K562 (cell line): ENCODE measurements around the gene POMGNT1. TPM values are rescaled to one million over a fixed set of nuclear protein-coding genes. Genes with fewer than 3 reads are reported as not detected.
A peak's percentile ranks its signal among the peaks of the same experiment; 100 is the strongest.

ENCODE experiments used
- ARID2 ChIP-seq: fragments of 450-650 bp; IDR thresholded peaks from 2 replicates; pipeline ENCODE4 v1.6.1; 2017; ENCODE audit warnings: antibody characterized with exemption, mild to moderate bottlenecking
- BRD4 ChIP-seq: fragments of 200-600 bp; sonication (generic); IDR thresholded peaks from 2 replicates; pipeline ENCODE4 v1.6.1; 2017; ENCODE audit warnings: inconsistent platforms
- FOXK1 ChIP-seq: sonication (generic); formaldehyde crosslinking; IDR thresholded peaks from 2 replicates; pipeline ENCODE4 v1.8.0; 2022; ENCODE audit warnings: missing genetic modification reagents, mild to moderate bottlenecking, borderline replicate concordance
- FOXM1 ChIP-seq, 2 experiments: fragments of 450-650 bp in 1 of 2; sonication (generic) in 1 of 2; formaldehyde crosslinking in 1 of 2; IDR thresholded peaks; 2 replicates each; pipeline versions ENCODE4 v1.6.1 to v1.9.0; 2017 to 2022; ENCODE audit warnings: low read depth in 2 of 2, mild to moderate bottlenecking in 2 of 2, missing genetic modification reagents in 1 of 2, moderate library complexity in 1 of 2
- HLTF ChIP-seq: fragments of 450-650 bp; IDR thresholded peaks from 2 replicates; pipeline ENCODE4 v1.6.1; 2016
- KLF1 ChIP-seq: fragments of 450-650 bp; IDR thresholded peaks from 2 replicates; pipeline ENCODE4 v1.6.1; 2016; ENCODE audit warnings: missing genetic modification characterization, missing compliant biosample characterization
- KLF16 ChIP-seq: IDR thresholded peaks from 2 replicates; pipeline ENCODE4 v1.6.1; 2016; ENCODE audit warnings: antibody characterized with exemption
- MYNN ChIP-seq, 2 experiments: sonication (generic); formaldehyde crosslinking in 1 of 2; IDR thresholded peaks; 2 replicates each; pipeline versions ENCODE4 v1.5.0 to v1.6.1; 2016 to 2020; ENCODE audit warnings: antibody characterized with exemption in 1 of 2, missing genetic modification reagents in 1 of 2
- NFYB ChIP-seq: IDR thresholded peaks from 2 replicates; pipeline ENCODE4 v1.6.1; 2011; ENCODE audit warnings: mild to moderate bottlenecking, moderate library complexity; ENCODE audit not compliant: insufficient read length; ENCODE audit errors: extremely low read depth
- PHF21A ChIP-seq: fragments of 450-650 bp; IDR thresholded peaks from 2 replicates; pipeline ENCODE4 v1.6.1; 2017; ENCODE audit warnings: low read depth, borderline replicate concordance
- PHF8 ChIP-seq: fragments of 200-600 bp; sonication (generic); IDR thresholded peaks from 2 replicates; pipeline ENCODE4 v1.6.1; 2012; ENCODE audit warnings: mixed run types, mild to moderate bottlenecking, inconsistent platforms, low read length, moderate library complexity, borderline replicate concordance
- POLR2A ChIP-seq: fragments of 450-650 bp; conservative IDR thresholded peaks from 2 replicates; pipeline ENCODE4 v1.6.1; 2016
- POLR2AphosphoS2 ChIP-seq: IDR thresholded peaks from 2 replicates; pipeline ENCODE4 v1.6.1; 2012; ENCODE audit warnings: low read length, improper control_type of control experiment
- RAD21 ChIP-seq, 2 experiments: fragments of 250-450 bp in 1 of 2; fragments of 450-650 bp in 1 of 2; sonication (Bioruptor Pico) in 1 of 2; formaldehyde crosslinking in 1 of 2; IDR thresholded peaks in 1 of 2; conservative IDR thresholded peaks in 1 of 2; 2 replicates each; pipeline versions ENCODE4 v1.4.0 to v1.8.0; 2020 to 2022; ENCODE audit warnings: mild to moderate bottlenecking in 2 of 2, moderate library complexity in 1 of 2
- SIN3A ChIP-seq, 2 experiments: fragments of 150-350 bp in 1 of 2; IDR thresholded peaks; 2 replicates each; pipeline ENCODE4 v1.6.1; 2011 to 2016; ENCODE audit warnings: borderline replicate concordance in 2 of 2, low read depth in 2 of 2, low read length in 2 of 2, mild to moderate bottlenecking in 2 of 2, moderate library complexity in 2 of 2; ENCODE audit not compliant: control insufficient read depth in 1 of 2
- ZBTB17 ChIP-seq: fragments of 450-650 bp; formaldehyde crosslinking; IDR thresholded peaks from 2 replicates; pipeline ENCODE4 v1.4.0; 2020; ENCODE audit warnings: mild to moderate bottlenecking
- polyA plus RNA-seq, 8 experiments: library from polyadenylated mRNA; depleted of rRNA in 4 of 8; stranded (reverse) in 5 of 8; unstranded in 3 of 8; fragments of >200 nt; fragmentation: Nextera tagmentation in 2 of 8; fragmentation: Illumina TruSeq in 1 of 8; extraction: Ambion mirVana in 2 of 8; extraction: Trizol in 1 of 8; gene quantifications; 2 replicates each; pipeline versions ENCODE4 v1.2.1 to v1.2.3, GENCODE V29; 2011 to 2014; ENCODE audit warnings: inconsistent platforms in 1 of 8, missing spikeins in 1 of 8
- total RNA-seq, 7 experiments: library from RNA; depleted of rRNA in 6 of 7; stranded (reverse); fragments of >200 nt in 6 of 7; fragmentation: Illumina TruSeq in 2 of 7; extraction: Trizol in 2 of 7; gene quantifications; 2 replicates each; pipeline versions ENCODE4 v1.2.1 to v1.2.3, GENCODE V29; 2011 to 2021; ENCODE audit warnings: low replicate concordance in 1 of 7
- TF ChIP-seq, protein P1 (sequence below): fragments of 450-650 bp; IDR thresholded peaks from 2 replicates; pipeline ENCODE4 v1.6.1; 2016; ENCODE audit warnings: low read depth
- TF ChIP-seq, protein P2 (sequence below): fragments of 450-650 bp; IDR thresholded peaks from 2 replicates; pipeline ENCODE4 v1.7.0; 2016; ENCODE audit warnings: borderline replicate concordance

Gene POMGNT1
- total and polyA plus RNA-seq, 9 of the 15 experiments (the other 6 are each of a cell fraction or from before 2014, with no cell fraction given): 14.1 to 58.9 (median 37.8) TPM

DNA sequence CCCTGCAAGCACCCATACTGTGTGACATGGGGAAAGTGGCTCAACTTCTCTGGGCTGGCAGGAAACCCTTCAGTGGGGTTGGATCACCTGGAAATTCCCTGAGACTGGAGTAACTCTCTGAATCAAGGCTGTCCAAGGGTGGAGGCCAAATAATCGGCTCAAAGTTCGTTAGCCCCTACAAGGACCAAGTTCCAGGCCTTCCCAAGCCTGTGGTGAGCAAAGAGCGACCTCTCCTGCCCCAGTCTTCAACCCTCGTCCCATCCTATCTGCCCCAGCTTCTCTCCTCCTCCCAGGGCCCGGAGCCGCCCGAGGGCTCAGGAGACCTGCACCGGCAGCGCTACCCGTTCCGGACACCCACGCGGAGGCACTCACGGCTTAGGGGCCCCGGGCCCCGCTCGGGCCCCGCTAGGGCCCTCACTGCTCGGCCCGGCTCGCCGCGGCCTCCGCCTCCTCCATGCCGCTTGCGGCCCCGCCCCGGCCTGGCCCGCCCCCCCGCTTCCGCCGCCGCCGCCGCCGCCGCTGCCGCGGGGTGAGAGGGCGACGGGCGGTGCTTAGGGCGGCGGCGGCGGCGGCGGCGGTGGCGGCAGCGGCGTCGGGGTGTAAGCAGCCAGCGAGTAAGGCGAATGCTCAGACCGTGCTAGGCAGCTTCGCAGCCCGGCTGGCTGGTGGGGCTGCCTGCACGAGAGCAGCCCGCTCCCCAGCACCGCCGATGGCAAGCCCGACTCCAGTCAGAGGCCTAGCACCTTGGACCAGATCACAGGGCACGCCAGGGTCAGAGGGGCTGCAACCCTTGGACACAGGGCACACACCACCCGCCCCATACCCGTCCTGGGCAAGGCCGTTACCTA is at the start of gene POMGNT1 (continued):
- TF ChIP-seq, protein P1, sequence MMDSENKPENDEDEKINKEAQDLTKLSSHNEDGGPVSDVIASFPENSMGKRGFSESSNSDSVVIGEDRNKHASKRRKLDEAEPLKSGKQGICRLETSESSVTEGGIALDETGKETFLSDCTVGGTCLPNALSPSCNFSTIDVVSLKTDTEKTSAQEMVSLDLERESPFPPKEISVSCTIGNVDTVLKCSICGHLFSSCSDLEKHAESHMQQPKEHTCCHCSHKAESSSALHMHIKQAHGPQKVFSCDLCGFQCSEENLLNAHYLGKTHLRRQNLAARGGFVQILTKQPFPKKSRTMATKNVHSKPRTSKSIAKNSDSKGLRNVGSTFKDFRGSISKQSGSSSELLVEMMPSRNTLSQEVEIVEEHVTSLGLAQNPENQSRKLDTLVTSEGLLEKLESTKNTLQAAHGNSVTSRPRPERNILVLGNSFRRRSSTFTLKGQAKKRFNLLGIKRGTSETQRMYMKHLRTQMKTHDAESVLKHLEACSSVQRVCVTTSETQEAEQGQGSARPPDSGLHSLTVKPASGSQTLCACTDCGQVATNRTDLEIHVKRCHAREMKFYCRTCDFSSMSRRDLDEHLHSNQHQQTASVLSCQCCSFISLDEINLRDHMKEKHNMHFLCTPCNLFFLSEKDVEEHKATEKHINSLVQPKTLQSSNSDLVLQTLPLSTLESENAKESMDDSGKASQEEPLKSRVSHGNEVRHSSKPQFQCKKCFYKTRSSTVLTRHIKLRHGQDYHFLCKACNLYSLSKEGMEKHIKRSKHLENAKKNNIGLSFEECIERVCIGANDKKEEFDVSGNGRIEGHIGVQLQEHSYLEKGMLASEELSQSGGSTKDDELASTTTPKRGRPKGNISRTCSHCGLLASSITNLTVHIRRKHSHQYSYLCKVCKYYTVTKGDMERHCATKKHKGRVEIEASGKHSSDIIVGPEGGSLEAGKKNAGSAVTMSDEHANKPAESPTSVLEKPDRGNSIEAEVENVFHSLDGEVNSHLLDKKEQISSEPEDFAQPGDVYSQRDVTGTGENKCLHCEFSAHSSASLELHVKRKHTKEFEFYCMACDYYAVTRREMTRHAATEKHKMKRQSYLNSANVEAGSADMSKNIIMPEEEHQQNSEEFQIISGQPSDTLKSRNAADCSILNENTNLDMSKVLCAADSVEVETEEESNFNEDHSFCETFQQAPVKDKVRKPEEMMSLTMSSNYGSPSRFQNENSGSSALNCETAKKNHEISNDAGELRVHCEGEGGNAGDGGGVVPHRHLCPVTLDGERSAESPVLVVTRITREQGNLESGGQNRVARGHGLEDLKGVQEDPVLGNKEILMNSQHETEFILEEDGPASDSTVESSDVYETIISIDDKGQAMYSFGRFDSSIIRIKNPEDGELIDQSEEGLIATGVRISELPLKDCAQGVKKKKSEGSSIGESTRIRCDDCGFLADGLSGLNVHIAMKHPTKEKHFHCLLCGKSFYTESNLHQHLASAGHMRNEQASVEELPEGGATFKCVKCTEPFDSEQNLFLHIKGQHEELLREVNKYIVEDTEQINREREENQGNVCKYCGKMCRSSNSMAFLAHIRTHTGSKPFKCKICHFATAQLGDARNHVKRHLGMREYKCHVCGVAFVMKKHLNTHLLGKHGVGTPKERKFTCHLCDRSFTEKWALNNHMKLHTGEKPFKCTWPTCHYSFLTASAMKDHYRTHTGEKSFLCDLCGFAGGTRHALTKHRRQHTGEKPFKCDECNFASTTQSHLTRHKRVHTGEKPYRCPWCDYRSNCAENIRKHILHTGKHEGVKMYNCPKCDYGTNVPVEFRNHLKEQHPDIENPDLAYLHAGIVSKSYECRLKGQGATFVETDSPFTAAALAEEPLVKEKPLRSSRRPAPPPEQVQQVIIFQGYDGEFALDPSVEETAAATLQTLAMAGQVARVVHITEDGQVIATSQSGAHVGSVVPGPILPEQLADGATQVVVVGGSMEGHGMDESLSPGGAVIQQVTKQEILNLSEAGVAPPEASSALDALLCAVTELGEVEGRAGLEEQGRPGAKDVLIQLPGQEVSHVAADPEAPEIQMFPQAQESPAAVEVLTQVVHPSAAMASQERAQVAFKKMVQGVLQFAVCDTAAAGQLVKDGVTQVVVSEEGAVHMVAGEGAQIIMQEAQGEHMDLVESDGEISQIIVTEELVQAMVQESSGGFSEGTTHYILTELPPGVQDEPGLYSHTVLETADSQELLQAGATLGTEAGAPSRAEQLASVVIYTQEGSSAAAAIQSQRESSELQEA: no peak
- TF ChIP-seq POLR2AphosphoS2 (no peak), SIN3A (IDR thresholded peaks at IDR 0.05; ENCODE audit: borderline replicate concordance in 2 of 2, control insufficient read depth in 1 of 2, low read depth in 2 of 2, low read length in 2 of 2) (peak; percentile 47 to 76; a peak in 1 of 4 replicates), RAD21 (CRISPR knock-in tag; conservative IDR thresholded peaks at IDR 0.05 in 1 of 2, IDR thresholded peaks at IDR 0.05 in 1 of 2) (peak in 1 of 2 experiments; percentile 66; a peak in 3 of 4 replicates), POLR2A (peak; percentile 85), BRD4 (no peak), MYNN (IDR thresholded peaks at IDR 0.05) (no peak), MYNN (CRISPR knock-in tag; IDR thresholded peaks at IDR 0.05) (no peak), HLTF (peak; percentile 34; the same call in 1 of the 2 replicates), PHF21A (no peak), FOXK1 (CRISPR knock-in tag) (no peak), KLF16 (no peak), ZBTB17 (CRISPR knock-in tag) (peak; percentile 48; the same call in 1 of the 2 replicates), ARID2 (0 out of 2 replicates have a peak, but pooled peaks have one; percentile 7), NFYB (no peak), KLF1 (tag) (no peak), FOXM1 (IDR thresholded peaks at IDR 0.05; ENCODE audit: low read depth) (no peak), FOXM1 (CRISPR knock-in tag; IDR thresholded peaks at IDR 0.05; ENCODE audit: low read depth) (no peak), PHF8 (peak; percentile 99)
- TF ChIP-seq, protein P2, sequence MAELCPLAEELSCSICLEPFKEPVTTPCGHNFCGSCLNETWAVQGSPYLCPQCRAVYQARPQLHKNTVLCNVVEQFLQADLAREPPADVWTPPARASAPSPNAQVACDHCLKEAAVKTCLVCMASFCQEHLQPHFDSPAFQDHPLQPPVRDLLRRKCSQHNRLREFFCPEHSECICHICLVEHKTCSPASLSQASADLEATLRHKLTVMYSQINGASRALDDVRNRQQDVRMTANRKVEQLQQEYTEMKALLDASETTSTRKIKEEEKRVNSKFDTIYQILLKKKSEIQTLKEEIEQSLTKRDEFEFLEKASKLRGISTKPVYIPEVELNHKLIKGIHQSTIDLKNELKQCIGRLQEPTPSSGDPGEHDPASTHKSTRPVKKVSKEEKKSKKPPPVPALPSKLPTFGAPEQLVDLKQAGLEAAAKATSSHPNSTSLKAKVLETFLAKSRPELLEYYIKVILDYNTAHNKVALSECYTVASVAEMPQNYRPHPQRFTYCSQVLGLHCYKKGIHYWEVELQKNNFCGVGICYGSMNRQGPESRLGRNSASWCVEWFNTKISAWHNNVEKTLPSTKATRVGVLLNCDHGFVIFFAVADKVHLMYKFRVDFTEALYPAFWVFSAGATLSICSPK: no peak
